ENCODE data around the gene CDK5RAP3.

The CDK5RAP3 gene

GRCh38 chr17:47970725-47971499 is at the start of gene CDK5RAP3:
TSS of gene CDK5RAP3 (plus strand) at chr17:47971113. CDS start at chr17:47971147, 34 bp downstream.
- TF ChIP-seq GATA3 (IDR thresholded peaks at IDR 0.05; ENCODE audit: low read depth, low read length) (no peak), GATA2 (IDR thresholded peaks at IDR 0.05; ENCODE audit: low read depth, low read length) (no peak)

GRCh38 chr17:47924785-47925677 is 45.9 kb upstream of the CDK5RAP3 start:
- TF ChIP-seq GATA3 (IDR thresholded peaks at IDR 0.05; ENCODE audit: low read depth, low read length) (no peak), GATA2 (IDR thresholded peaks at IDR 0.05; ENCODE audit: low read depth, low read length) (no peak)

GRCh38 chr17:47925678-47925988 is 45.3 kb upstream of the CDK5RAP3 start:
- TF ChIP-seq GATA2 (IDR thresholded peaks at IDR 0.05; ENCODE audit: low read depth, low read length) = no peak
- TF ChIP-seq GATA3 (IDR thresholded peaks at IDR 0.05; ENCODE audit: low read depth, low read length) = no peak

- no peak for TF ChIP-seq GATA2 (IDR thresholded peaks at IDR 0.05; ENCODE audit: low read depth, low read length)
These were observed 43.0 kb upstream of the CDK5RAP3 start for GRCh38 chr17:47927821-47928400.

GRCh38 chr17:47928415-47928814 is 42.5 kb upstream of the CDK5RAP3 start:
- TF ChIP-seq GATA3 (IDR thresholded peaks at IDR 0.05; ENCODE audit: low read depth, low read length) (no peak), GATA2 (IDR thresholded peaks at IDR 0.05; ENCODE audit: low read depth, low read length) (no peak)

GRCh38 chr17:47929218-47930000 is 41.5 kb upstream of the CDK5RAP3 start:
- TF ChIP-seq GATA3 (IDR thresholded peaks at IDR 0.05; ENCODE audit: low read depth, low read length) (no peak), GATA2 (IDR thresholded peaks at IDR 0.05; ENCODE audit: low read depth, low read length) (no peak)

GRCh38 chr17:47931848-47932247 is 39.1 kb upstream of the CDK5RAP3 start:
- TF ChIP-seq GATA2 (IDR thresholded peaks at IDR 0.05; ENCODE audit: low read depth, low read length) (no peak), GATA3 (IDR thresholded peaks at IDR 0.05; ENCODE audit: low read depth, low read length) (no peak)

GRCh38 chr17:47934856-47935255 is 36.1 kb upstream of the CDK5RAP3 start:
- TF ChIP-seq GATA3 (IDR thresholded peaks at IDR 0.05; ENCODE audit: low read depth, low read length) = no peak
- no peak for TF ChIP-seq GATA2 (IDR thresholded peaks at IDR 0.05; ENCODE audit: low read depth, low read length)

GRCh38 chr17:47935961-47936360 is 35.0 kb upstream of the CDK5RAP3 start:
- TF ChIP-seq GATA2 (IDR thresholded peaks at IDR 0.05; ENCODE audit: low read depth, low read length) (no peak), GATA3 (IDR thresholded peaks at IDR 0.05; ENCODE audit: low read depth, low read length) (no peak)

- TF ChIP-seq GATA2 (IDR thresholded peaks at IDR 0.05; ENCODE audit: low read depth, low read length) (no peak), GATA3 (IDR thresholded peaks at IDR 0.05; ENCODE audit: low read depth, low read length) (no peak)
These were observed 33.0 kb upstream of the CDK5RAP3 start for GRCh38 chr17:47937941-47938340.

- TF ChIP-seq GATA3 (IDR thresholded peaks at IDR 0.05; ENCODE audit: low read depth, low read length) (no peak), GATA2 (IDR thresholded peaks at IDR 0.05; ENCODE audit: low read depth, low read length) (no peak)
These were observed 29.4 kb upstream of the CDK5RAP3 start, which contains the start of gene PNPO for GRCh38 chr17:47941246-47942095. TSS of gene PNPO (plus strand) at chr17:47941571. CDS start at chr17:47941676, 105 bp downstream.

- TF ChIP-seq GATA3 (IDR thresholded peaks at IDR 0.05; ENCODE audit: low read depth, low read length) (no peak), GATA2 (IDR thresholded peaks at IDR 0.05; ENCODE audit: low read depth, low read length) (no peak)
These were observed 28.8 kb upstream of the CDK5RAP3 start for GRCh38 chr17:47942096-47942510.

GRCh38 chr17:47942568-47942967 is 28.3 kb upstream of the CDK5RAP3 start:
- TF ChIP-seq GATA2 (IDR thresholded peaks at IDR 0.05; ENCODE audit: low read depth, low read length) = no peak
- TF ChIP-seq GATA3 (IDR thresholded peaks at IDR 0.05; ENCODE audit: low read depth, low read length) = no peak
